HepG2 (cell line): ENCODE results near the gene GBP6. TPM values are rescaled to one million over a fixed set of nuclear protein-coding genes. Genes with fewer than 3 reads are reported as not detected.

Experiments
- ATAC-seq: fragments of 200-7000 bp; cut with Tn5 transposase; 3 replicates; pipeline ENCODE4 v1.9.1; 2020; ENCODE audit warnings: mild to moderate bottlenecking, moderate library complexity
- BruUV-seq: library from RNA; stranded (reverse); fragments of 400-500 nt; replicated peaks from 2 replicates; lab custom pipeline; 2021; lab: Mats Ljungman, UMichigan
- CTCF ChIA-PET: fragments of 300-600 bp; formaldehyde crosslinking; extraction: SDS; loops from one replicate; lab custom pipeline; 2021; ENCODE audit warnings: low total read pairs, inconsistent platforms, low intra/inter-chr PET ratio; lab: Yijun Ruan, JAX
- POLR2A ChIA-PET: fragments of 350-600 bp; sonication (Branson Sonifier 250); formaldehyde crosslinking; loops from one replicate; lab custom pipeline; 2020; ENCODE audit warnings: antibody characterized with exemption, inconsistent platforms; lab: Yijun Ruan, JAX
- DNase-seq: peaks from one replicate; pipeline ENCODE4 v3.0.0-alpha.2; 2015; ENCODE audit warnings: low spot score
- FAIRE-seq: peaks from 3 replicates; lab custom pipeline; 2011; peaks lifted over from hg19 to GRCh38; lab: Jason Lieb, UNC
- H2AFZ ChIP-seq: one replicate; pipeline ENCODE4 v1.6.1; 2011; ENCODE audit warnings: low read length, inconsistent platforms
- H3K27ac ChIP-seq: fragments of 300-600 bp; 3 replicates; pipeline ENCODE4 v1.8.0; 2011; ENCODE audit warnings: mixed run types, mild to moderate bottlenecking, mixed read lengths, low read length, inconsistent platforms; ENCODE audit not compliant: insufficient read depth; ENCODE audit errors: extremely low read length
- H3K27me3 ChIP-seq, 2 experiments: fragments of 200-600 bp in 1 of 2; 2 replicates in 1 of 2; 3 replicates in 1 of 2; pipeline versions ENCODE4 v1.6.0 to v1.8.0; 2011; ENCODE audit warnings: low read length in 2 of 2, mild to moderate bottlenecking in 2 of 2, moderate library complexity in 2 of 2, inconsistent platforms in 1 of 2; ENCODE audit not compliant: insufficient read depth in 2 of 2, control insufficient read depth in 1 of 2
- H3K36me3 ChIP-seq, 2 experiments: fragments of 200-600 bp in 1 of 2; replicated peaks in 1 of 2; 2 replicates in 1 of 2; 3 replicates in 1 of 2; pipeline versions ENCODE4 v1.5.1 to v1.8.0; 2011; ENCODE audit warnings: low read length in 2 of 2, inconsistent platforms in 1 of 2; ENCODE audit not compliant: insufficient read depth in 2 of 2, control insufficient read depth in 1 of 2
- H3K4me1 ChIP-seq: 2 replicates; pipeline ENCODE4 v1.5.1; 2012; ENCODE audit warnings: low read length, inconsistent platforms; ENCODE audit not compliant: insufficient read depth
- H3K4me2 ChIP-seq: 2 replicates; pipeline ENCODE4 v1.6.0; 2011; ENCODE audit warnings: low read depth, low read length, inconsistent platforms
- H3K4me3 ChIP-seq, 3 experiments: fragments of 200-600 bp in 1 of 3; sonication (generic), shearing (Covaris generic) in 1 of 3; replicated peaks in 1 of 3; 2 replicates each; pipeline ENCODE4 v1.5.1; 2011 to 2016; ENCODE audit warnings: low read length in 3 of 3, inconsistent platforms in 2 of 3, low read depth in 2 of 3, mild to moderate bottlenecking in 2 of 3, control low read depth in 1 of 3, mixed read lengths in 1 of 3; ENCODE audit not compliant: insufficient read depth in 1 of 3
- H3K79me2 ChIP-seq: one replicate; pipeline ENCODE4 v1.6.1; 2011; ENCODE audit warnings: low read length, inconsistent platforms; ENCODE audit not compliant: insufficient read depth
- H3K9ac ChIP-seq: 2 replicates; pipeline ENCODE4 v1.6.0; 2011; ENCODE audit warnings: mild to moderate bottlenecking, low read depth, low read length, inconsistent platforms; ENCODE audit not compliant: insufficient read depth
- H3K9me3 ChIP-seq: 2 replicates; pipeline ENCODE4 v1.5.1; 2012; ENCODE audit warnings: mild to moderate bottlenecking, low read length
- H4K20me1 ChIP-seq: 2 replicates; pipeline ENCODE4 v1.6.0; 2011; ENCODE audit warnings: inconsistent platforms, mild to moderate bottlenecking, low read length, moderate library complexity; ENCODE audit not compliant: insufficient read depth
- ATF4 ChIP-seq, 2 experiments: fragments of 450-650 bp in 1 of 2; sonication (generic) in 1 of 2; formaldehyde crosslinking; IDR thresholded peaks; 2 replicates each; pipeline versions ENCODE4 v1.5.0 to v1.8.0; 2020 to 2022; ENCODE audit warnings: mild to moderate bottlenecking in 1 of 2, missing genetic modification reagents in 1 of 2
- HIC2 ChIP-seq: sonication (generic); formaldehyde crosslinking; IDR thresholded peaks from 2 replicates; pipeline ENCODE4 v1.9.0; 2022; ENCODE audit warnings: low read depth, missing genetic modification reagents
- PAWR ChIP-seq: sonication (generic); formaldehyde crosslinking; IDR thresholded peaks from 2 replicates; pipeline ENCODE4 v1.4.0; 2020; ENCODE audit warnings: missing genetic modification reagents, mild to moderate bottlenecking, borderline replicate concordance
- PAXIP1 ChIP-seq: sonication (generic); formaldehyde crosslinking; conservative IDR thresholded peaks from 2 replicates; pipeline ENCODE4 v1.4.0; 2020; ENCODE audit warnings: mild to moderate bottlenecking, missing genetic modification reagents, moderate library complexity
- RBM22 ChIP-seq: fragments of 200-400 bp; formaldehyde crosslinking; optimal IDR thresholded peaks from 2 replicates; pipeline ENCODE3; 2017; ENCODE audit warnings: mild to moderate bottlenecking, low read length, moderate library complexity
- REL ChIP-seq: sonication (generic); formaldehyde crosslinking; conservative IDR thresholded peaks from 2 replicates; pipeline ENCODE4 v1.8.0; 2022; ENCODE audit warnings: mild to moderate bottlenecking, missing genetic modification reagents, moderate library complexity
- SKIL ChIP-seq: sonication (generic); formaldehyde crosslinking; IDR thresholded peaks from 2 replicates; pipeline ENCODE4 v1.8.0; 2022; ENCODE audit warnings: missing genetic modification reagents, mild to moderate bottlenecking, moderate library complexity, borderline replicate concordance
- XRCC5 ChIP-seq: fragments of 200-400 bp; formaldehyde crosslinking; optimal IDR thresholded peaks from 2 replicates; pipeline ENCODE3; 2017; ENCODE audit warnings: mild to moderate bottlenecking, low read length
- ZNF562 ChIP-seq: sonication (generic); formaldehyde crosslinking; IDR thresholded peaks from 2 replicates; pipeline ENCODE4 v1.8.0; 2022; ENCODE audit warnings: missing genetic modification reagents, borderline replicate concordance
- ZNF607 ChIP-seq: sonication (generic); formaldehyde crosslinking; IDR thresholded peaks from 2 replicates; pipeline ENCODE4 v1.5.1; 2020; ENCODE audit warnings: missing genetic modification reagents, mild to moderate bottlenecking, borderline replicate concordance
- ZSCAN9 ChIP-seq: IDR thresholded peaks from 2 replicates; pipeline ENCODE4 v1.6.1; 2016; ENCODE audit warnings: borderline replicate concordance
- WGBS: methylation state at CpG from one replicate; pipeline ENCODE4 v1.1.6; 2017; ENCODE audit warnings: low lambda C conversion rate; 5-methylcytosine and 5-hydroxymethylcytosine counted together
- in situ Hi-C: cut with HindIII; loops from 2 replicates; pipeline ENCODE4 v1.10.0; 2017; ENCODE audit warnings: low pct_unique_long_range_greater_than_20kb; ENCODE audit not compliant: extremely low pct_ligation_motif_present
- intact Hi-C: fragments of 100-400 bp; cut with micrococcal nuclease; formaldehyde crosslinking; loops from one replicate; pipeline ENCODE4 v1.10.0; 2022; ENCODE audit not compliant: unreplicated experiment
- polyA plus RNA-seq, 8 experiments: library from polyadenylated mRNA; depleted of rRNA in 3 of 8; stranded (reverse) in 7 of 8; unstranded in 1 of 8; fragments of >200 nt; fragmentation: Illumina TruSeq in 4 of 8; extraction: Trizol in 4 of 8; gene quantifications; 2 replicates each; pipeline versions ENCODE4 v1.2.1 to v1.2.3, GENCODE V29; 2011 to 2016; ENCODE audit warnings: low read depth in 4 of 8, missing spikeins in 1 of 8, mixed read lengths in 1 of 8; ENCODE audit not compliant: insufficient read depth in 1 of 8
- total RNA-seq, 5 experiments: library from RNA; depleted of rRNA; stranded (reverse); fragments of >200 nt; fragmentation: Illumina TruSeq; extraction: Trizol; gene quantifications; 2 replicates each; pipeline ENCODE4 v1.2.3, GENCODE V29; 2016; ENCODE audit warnings: low read depth in 1 of 5
- TF ChIP-seq, protein P1 (sequence below): sonication (generic); formaldehyde crosslinking; IDR thresholded peaks from 2 replicates; pipeline ENCODE4 v1.4.0; 2020; ENCODE audit warnings: missing genetic modification reagents, borderline replicate concordance

Gene GBP6
- total and polyA plus RNA-seq, 2 of the 13 experiments (the other 11 are each of a cell fraction or from before 2014, with no cell fraction given), result not detected

- no peak for TF ChIP-seq RBM22
- TF ChIP-seq, protein P1, sequence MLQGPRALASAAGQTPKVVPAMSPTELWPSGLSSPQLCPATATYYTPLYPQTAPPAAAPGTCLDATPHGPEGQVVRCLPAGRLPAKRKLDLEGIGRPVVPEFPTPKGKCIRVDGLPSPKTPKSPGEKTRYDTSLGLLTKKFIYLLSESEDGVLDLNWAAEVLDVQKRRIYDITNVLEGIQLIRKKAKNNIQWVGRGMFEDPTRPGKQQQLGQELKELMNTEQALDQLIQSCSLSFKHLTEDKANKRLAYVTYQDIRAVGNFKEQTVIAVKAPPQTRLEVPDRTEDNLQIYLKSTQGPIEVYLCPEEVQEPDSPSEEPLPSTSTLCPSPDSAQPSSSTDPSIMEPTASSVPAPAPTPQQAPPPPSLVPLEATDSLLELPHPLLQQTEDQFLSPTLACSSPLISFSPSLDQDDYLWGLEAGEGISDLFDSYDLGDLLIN, result no peak
- TF ChIP-seq ZNF562 (CRISPR knock-in tag), result no peak
- no peak for TF ChIP-seq REL (CRISPR knock-in tag)
- no peak for TF ChIP-seq PAWR (CRISPR knock-in tag)
- no peak for TF ChIP-seq SKIL (CRISPR knock-in tag)
- 0 out of 2 replicates have a peak, but pooled peaks have one; percentile 28 for TF ChIP-seq ZSCAN9 (CRISPR knock-in tag)
- peak; percentile 42 for TF ChIP-seq XRCC5
Measured at GRCh38 chr1:89358287-89358893, 5.5 kb upstream of the GBP6 start (continued).

GRCh38 chr1:89360716-89361115 is 3.1 kb upstream of the GBP6 start:
- ATAC-seq (no peak), FAIRE-seq (no peak), DNase-seq (no peak)
- H3K9ac ChIP-seq, result no peak overlapping the region
- no peaks in the 10 kb centered on the region for H3K79me2 ChIP-seq
- H2AFZ ChIP-seq, result no peak overlapping the region
- peaks cover 0 to 6% of the 10 kb centered on the region in 2 experiments; a peak in 2 of 5 replicates for H3K27me3 ChIP-seq
- intact Hi-C loops, result no loop called here
- ChIA-PET POLR2A (no interaction called here), CTCF (no interaction called here)
- no peak overlapping the region for H3K27ac ChIP-seq
- WGBS, result 0% methylated on average over 1 of the region's 1 CpG
- H3K36me3 ChIP-seq, result no peaks in the 10 kb centered on the region
- no peak overlapping the region for H3K4me3 ChIP-seq
- no peaks in the 10 kb centered on the region for H3K9me3 ChIP-seq
- no TSS peak for BruUV-seq
- no peaks in the 10 kb centered on the region for H4K20me1 ChIP-seq
- peaks cover 27% of the 10 kb centered on the region for H3K4me1 ChIP-seq
- no peak overlapping the region for H3K4me2 ChIP-seq
- in situ Hi-C loops, result loop anchor here (25.0 kb wide), 1 partner anchor 273 kb away; no protein-coding TSS in a partner anchor
- TF ChIP-seq HIC2 (CRISPR knock-in tag) (no peak), ATF4 (CRISPR knock-in tag; IDR thresholded peaks at IDR 0.05) (no peak), PAXIP1 (CRISPR knock-in tag) (no peak), ZNF607 (CRISPR knock-in tag) (no peak)
